22Rv1 (cell line): ENCODE results near the gene VGLL1.

Source experiments
- ZFX ChIP-seq: fragments of 450-650 bp; IDR thresholded peaks from 2 replicates; pipeline ENCODE4 v1.6.1; 2017; ENCODE audit warnings: antibody characterized with exemption, borderline replicate concordance
- TF ChIP-seq, protein P1 (sequence below): fragments of 450-650 bp; IDR thresholded peaks from 2 replicates; pipeline ENCODE4 v1.5.1; 2017; ENCODE audit warnings: mild to moderate bottlenecking

GRCh38 chrX:136523770-136524169, 8.2 kb upstream of the VGLL1 start:
- TF ChIP-seq, protein P1, sequence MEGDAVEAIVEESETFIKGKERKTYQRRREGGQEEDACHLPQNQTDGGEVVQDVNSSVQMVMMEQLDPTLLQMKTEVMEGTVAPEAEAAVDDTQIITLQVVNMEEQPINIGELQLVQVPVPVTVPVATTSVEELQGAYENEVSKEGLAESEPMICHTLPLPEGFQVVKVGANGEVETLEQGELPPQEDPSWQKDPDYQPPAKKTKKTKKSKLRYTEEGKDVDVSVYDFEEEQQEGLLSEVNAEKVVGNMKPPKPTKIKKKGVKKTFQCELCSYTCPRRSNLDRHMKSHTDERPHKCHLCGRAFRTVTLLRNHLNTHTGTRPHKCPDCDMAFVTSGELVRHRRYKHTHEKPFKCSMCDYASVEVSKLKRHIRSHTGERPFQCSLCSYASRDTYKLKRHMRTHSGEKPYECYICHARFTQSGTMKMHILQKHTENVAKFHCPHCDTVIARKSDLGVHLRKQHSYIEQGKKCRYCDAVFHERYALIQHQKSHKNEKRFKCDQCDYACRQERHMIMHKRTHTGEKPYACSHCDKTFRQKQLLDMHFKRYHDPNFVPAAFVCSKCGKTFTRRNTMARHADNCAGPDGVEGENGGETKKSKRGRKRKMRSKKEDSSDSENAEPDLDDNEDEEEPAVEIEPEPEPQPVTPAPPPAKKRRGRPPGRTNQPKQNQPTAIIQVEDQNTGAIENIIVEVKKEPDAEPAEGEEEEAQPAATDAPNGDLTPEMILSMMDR: no peak
- TF ChIP-seq ZFX: no peak
